Pancreas (tissue), 10 donors: ENCODE results near the gene PKIB. TPM values are rescaled to one million over a fixed set of nuclear protein-coding genes. Genes with fewer than 3 reads are reported as not detected.
A peak's percentile ranks its signal among the peaks of the same experiment; 100 is the strongest.

Experiments used
- ATAC-seq, 4 donors: fragments of 200-7000 bp; cut with Tn5 transposase; one replicate each; pipeline versions ENCODE4 v1.8.0 to v1.9.1; 2020; ENCODE audit warnings: mild to moderate bottlenecking in 4 of 4, moderate library complexity in 4 of 4
- DNase-seq, 6 donors: peaks; one replicate each; pipeline ENCODE4 v3.0.0-alpha.2; 2020
- FAIRE-seq: peaks from 2 replicates; lab custom pipeline; 2012; peaks lifted over from hg19 to GRCh38; lab: Jason Lieb, UNC
- H3K27ac ChIP-seq, 4 donors: fragments of 200-600 bp; sonication (generic); 1 replicate in 3 of 4; 2 replicates in 1 of 4; pipeline versions ENCODE4 v1.5.0 to v1.8.0; 2020
- H3K27me3 ChIP-seq, 4 donors: fragments of 200-600 bp; one replicate each; pipeline ENCODE4 v1.8.0; 2021
- H3K36me3 ChIP-seq, 3 donors: fragments of 200-600 bp; sonication (generic) in 1 of 3; one replicate each; pipeline versions ENCODE4 v1.5.0 to v1.8.0; 2020 to 2021
- H3K4me1 ChIP-seq, 3 donors: fragments of 200-600 bp; one replicate each; pipeline ENCODE4 v1.8.0; 2021
- H3K4me3 ChIP-seq, 4 donors: fragments of 200-600 bp; sonication (generic) in 2 of 4; one replicate each; pipeline versions ENCODE4 v1.5.0 to v1.8.0; 2020 to 2021
- H3K9me3 ChIP-seq, 4 donors: fragments of 200-600 bp; one replicate each; pipeline ENCODE4 v1.8.0; 2021
- WGBS, 2 donors: extraction: QIAGEN DNeasy Blood & Tissue Kit; methylation state at CpG; one replicate each; pipeline ENCODE4 v1.1.7; 2013; 5-methylcytosine and 5-hydroxymethylcytosine counted together
- intact Hi-C, 3 donors: fragments of 100-400 bp; cut with DNase I; formaldehyde crosslinking; loops; one replicate each; pipeline versions ENCODE4 v1.11.1 to v1.14.2; 2022
- polyA plus RNA-seq, 2 donors: library from polyadenylated mRNA; stranded (reverse); fragments of 200-250 nt; gene quantifications; one replicate each; pipeline ENCODE4 v1.2.3, GENCODE V29; 2013
- total RNA-seq, 6 donors: library from RNA; stranded (reverse); fragmentation: NEBNext Ultra II Directional in 4 of 6; extraction: Animal tissue kit (Norgen Biotek cat#: 25700) in 4 of 6; gene quantifications; one replicate each; pipeline versions ENCODE4 v1.2.1 to v1.2.4, GENCODE V29; 2021 to 2023
- TF ChIP-seq, protein P1 (sequence below), 4 donors: fragments of 200-600 bp; sonication (generic) in 3 of 4; IDR thresholded peaks; one replicate each; pipeline versions ENCODE4 v1.5.0 to v1.8.0; 2021; ENCODE audit warnings: antibody characterized with exemption in 4 of 4
- donor health status: healthy with polysubstance abuse.
- donor health status: DM: no; HTN: no; CAD: no; lungs with moderate emphysema.
- donor health status: DM: no; HTN: no; CAD: no.
- donor health status: control.
- donor health status: control.
- donor health status: Bipolar disorder and iron deficiency.
- donor health status: DM: yes; HTN: yes; CAD: no.
- donor health status: DM: no; HTN: no; CAD: no.
- donor health status: DM: no; HTN: no; CAD: no.
- donor health status: DM: yes; HTN: yes; CAD: no.

Gene PKIB
- total and polyA plus RNA-seq, 8 donors: 1.2 to 21.1 (median 5.4) TPM

DNA sequence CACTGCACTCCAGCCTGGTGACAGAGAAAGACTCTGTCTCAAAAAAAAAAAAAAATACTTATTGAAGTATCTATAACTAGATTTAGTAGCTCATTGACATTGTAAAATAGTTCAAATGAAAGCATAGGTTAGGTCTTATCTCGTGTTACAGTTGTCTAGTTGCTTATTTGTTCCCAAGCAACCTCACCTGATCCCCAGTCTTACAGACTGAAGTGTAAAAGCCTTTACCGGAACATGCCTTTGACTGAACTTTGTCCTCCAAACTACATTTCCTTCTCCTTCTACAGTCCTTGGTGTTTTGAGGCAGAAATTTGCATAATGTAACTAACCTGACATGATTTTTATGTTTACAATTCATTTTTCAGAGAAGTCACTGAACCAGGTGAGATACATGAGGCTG, 61.0 kb downstream of the PKIB start:
- TF ChIP-seq, protein P1, sequence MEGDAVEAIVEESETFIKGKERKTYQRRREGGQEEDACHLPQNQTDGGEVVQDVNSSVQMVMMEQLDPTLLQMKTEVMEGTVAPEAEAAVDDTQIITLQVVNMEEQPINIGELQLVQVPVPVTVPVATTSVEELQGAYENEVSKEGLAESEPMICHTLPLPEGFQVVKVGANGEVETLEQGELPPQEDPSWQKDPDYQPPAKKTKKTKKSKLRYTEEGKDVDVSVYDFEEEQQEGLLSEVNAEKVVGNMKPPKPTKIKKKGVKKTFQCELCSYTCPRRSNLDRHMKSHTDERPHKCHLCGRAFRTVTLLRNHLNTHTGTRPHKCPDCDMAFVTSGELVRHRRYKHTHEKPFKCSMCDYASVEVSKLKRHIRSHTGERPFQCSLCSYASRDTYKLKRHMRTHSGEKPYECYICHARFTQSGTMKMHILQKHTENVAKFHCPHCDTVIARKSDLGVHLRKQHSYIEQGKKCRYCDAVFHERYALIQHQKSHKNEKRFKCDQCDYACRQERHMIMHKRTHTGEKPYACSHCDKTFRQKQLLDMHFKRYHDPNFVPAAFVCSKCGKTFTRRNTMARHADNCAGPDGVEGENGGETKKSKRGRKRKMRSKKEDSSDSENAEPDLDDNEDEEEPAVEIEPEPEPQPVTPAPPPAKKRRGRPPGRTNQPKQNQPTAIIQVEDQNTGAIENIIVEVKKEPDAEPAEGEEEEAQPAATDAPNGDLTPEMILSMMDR (IDR thresholded peaks at IDR 0.05): no peak
- DNase-seq (no peak), FAIRE-seq (no peak), ATAC-seq (peak; percentile 31 to 89 (median 74))
- intact Hi-C loops: no loop called here
- H3K4me3 ChIP-seq: no peak overlapping the region
- H3K27ac ChIP-seq: no peak overlapping the region
- H3K27me3 ChIP-seq: no peaks in the 10 kb centered on the region
- 9 to 24% methylated on average over 2 of the region's 2 CpGs for WGBS, 2 donors
- peaks cover 0 to 3% (median 0%) of the 10 kb centered on the region in 4 donors for H3K9me3 ChIP-seq
- no peaks in the 10 kb centered on the region for H3K36me3 ChIP-seq
- peaks cover 0 to 3% (median 0%) of the 10 kb centered on the region in 3 donors for H3K4me1 ChIP-seq

DNA sequence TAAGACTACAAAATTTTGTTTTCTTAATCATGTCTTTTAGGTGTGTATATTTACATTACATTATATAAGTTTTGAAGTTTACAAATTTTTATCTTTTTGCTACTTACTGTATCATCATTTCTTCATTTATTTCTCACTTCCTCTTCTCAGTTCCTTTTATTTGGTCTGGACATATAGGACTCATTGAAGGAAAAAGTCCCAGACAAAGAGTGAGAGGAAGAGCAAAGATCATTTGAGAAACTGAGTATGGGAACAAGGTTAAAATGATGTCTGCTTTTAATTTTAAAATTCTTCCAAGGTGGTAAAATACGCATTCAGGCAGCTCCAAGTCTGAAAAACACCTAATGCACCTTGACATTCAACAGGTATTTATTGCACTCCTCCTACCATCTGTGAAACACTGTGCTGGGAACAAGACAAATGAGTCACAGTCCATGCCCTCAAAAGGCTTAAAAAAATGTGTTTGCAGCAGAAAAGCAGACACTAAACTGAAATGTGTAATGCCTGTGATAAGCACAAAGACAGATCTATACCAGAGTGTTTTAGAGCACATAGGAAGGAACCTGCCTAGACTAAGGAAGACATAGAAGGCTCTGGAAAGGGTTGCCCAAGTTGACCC, 63.2 kb downstream of the PKIB start:
- Histone ChIP-seq H3K9me3 (peaks cover 0 to 3% (median 0%) of the 10 kb centered on the region in 4 donors), H3K27me3 (no peaks in the 10 kb centered on the region), H3K4me3 (no peak overlapping the region), H3K27ac (no peak overlapping the region), H3K36me3 (no peaks in the 10 kb centered on the region), H3K4me1 (peaks cover 0 to 3% (median 0%) of the 10 kb centered on the region in 3 donors)
- intact Hi-C loops: no loop called here
- FAIRE-seq: no peak
- TF ChIP-seq, protein P1 (IDR thresholded peaks at IDR 0.05): no peak
- ATAC-seq: peak in 3 of 4 donors; percentile 17 to 51 (median 44)
- 86 to 90% methylated on average over 1 of the region's 1 CpG for WGBS, 2 donors
- DNase-seq: no peak

DNA sequence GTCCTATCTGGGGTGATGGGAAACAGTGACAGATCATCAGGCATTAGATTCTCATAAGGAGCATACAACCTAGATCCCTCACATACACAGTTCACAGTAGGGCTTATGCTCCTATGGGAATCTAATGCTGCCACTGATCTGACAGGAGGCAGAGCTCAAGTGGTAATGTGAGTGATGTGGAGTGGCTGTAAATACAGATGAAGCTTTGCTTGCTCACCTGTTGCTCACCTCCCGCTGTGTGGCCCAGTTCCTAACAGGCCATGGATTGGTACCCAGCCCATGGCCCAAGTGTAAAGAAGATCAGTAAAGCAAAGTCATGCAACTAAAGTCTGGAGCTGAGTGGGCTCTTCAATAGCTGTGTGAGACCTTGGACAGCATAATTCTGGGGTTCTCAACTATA, 65.9 kb downstream of the PKIB start:
- no peak overlapping the region for H3K27ac ChIP-seq
- WGBS, 2 donors: 94 to 96% methylated on average over 1 of the region's 1 CpG
- ATAC-seq: no peak
- peaks cover 0 to 3% (median 0%) of the 10 kb centered on the region in 4 donors for H3K9me3 ChIP-seq
- DNase-seq: no peak
- H3K27me3 ChIP-seq: no peaks in the 10 kb centered on the region
- no peak overlapping the region for H3K4me3 ChIP-seq
- peaks cover 0 to 2% (median 0%) of the 10 kb centered on the region in 3 donors for H3K4me1 ChIP-seq
- intact Hi-C loops: no loop called here
- no peak for FAIRE-seq
- TF ChIP-seq, protein P1 (IDR thresholded peaks at IDR 0.05): no peak
- no peaks in the 10 kb centered on the region for H3K36me3 ChIP-seq

DNA sequence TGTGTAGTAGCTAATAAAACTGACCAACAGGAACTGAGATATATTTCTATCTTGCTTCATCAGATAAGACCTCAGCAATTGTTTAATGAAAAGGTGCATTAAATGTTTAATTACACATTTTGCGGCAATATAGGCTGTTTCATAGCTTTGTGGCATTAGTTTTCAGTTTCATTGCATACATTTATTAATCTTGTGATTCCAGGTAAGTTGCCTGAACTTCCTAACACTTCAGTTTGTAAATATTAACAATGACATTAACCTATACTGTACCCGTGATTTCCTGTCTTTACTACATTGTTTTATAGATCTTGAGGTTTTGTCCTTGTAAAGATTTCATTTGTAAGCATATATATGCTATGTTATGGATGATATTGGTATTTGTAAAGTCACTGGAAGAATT, 66.5 kb downstream of the PKIB start:
- TF ChIP-seq, protein P1 (IDR thresholded peaks at IDR 0.05): no peak
- no peaks in the 10 kb centered on the region for H3K4me1 ChIP-seq
- no peak for ATAC-seq
- 75 to 85% methylated on average over 2 of the region's 2 CpGs for WGBS, 2 donors
- no peak overlapping the region for H3K4me3 ChIP-seq
- no peak for FAIRE-seq
- no peaks in the 10 kb centered on the region for H3K27me3 ChIP-seq
- no peaks in the 10 kb centered on the region for H3K36me3 ChIP-seq
- no peak for DNase-seq
- intact Hi-C loops: no loop called here
- H3K9me3 ChIP-seq: peaks cover 0 to 3% (median 0%) of the 10 kb centered on the region in 4 donors
- no peak overlapping the region for H3K27ac ChIP-seq

DNA sequence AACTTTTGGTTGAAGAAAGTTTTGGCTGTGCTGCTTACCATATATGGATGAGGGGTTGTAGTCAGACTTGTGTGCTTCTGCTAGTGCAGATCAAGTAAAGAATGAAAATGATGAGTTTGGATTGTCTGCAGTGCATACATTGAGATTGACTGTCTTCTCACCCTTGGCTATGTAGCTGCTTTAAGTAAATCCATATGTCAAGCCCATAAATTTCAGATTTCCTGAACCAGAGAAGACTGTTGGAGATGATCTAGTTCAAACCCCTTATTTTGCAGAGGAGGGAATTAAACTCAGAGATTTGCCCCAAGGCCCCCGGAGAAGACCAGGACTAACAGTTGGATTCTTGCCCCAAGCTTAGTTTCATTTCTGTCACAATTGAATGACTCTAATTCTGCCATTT, 67.2 kb downstream of the PKIB start:
- TF ChIP-seq, protein P1 (IDR thresholded peaks at IDR 0.05): no peak
- H3K27me3 ChIP-seq: no peaks in the 10 kb centered on the region
- no peak for FAIRE-seq
- peaks cover 0 to 3% (median 0%) of the 10 kb centered on the region in 4 donors for H3K9me3 ChIP-seq
- H3K4me3 ChIP-seq: no peak overlapping the region
- no peaks in the 10 kb centered on the region for H3K36me3 ChIP-seq
- no peaks in the 10 kb centered on the region for H3K4me1 ChIP-seq
- intact Hi-C loops: no loop called here
- DNase-seq: no peak
- no peak overlapping the region for H3K27ac ChIP-seq
- WGBS, 2 donors: 81 to 90% methylated on average over 1 of the region's 1 CpG
- ATAC-seq: no peak
